ENCODE results near the gene LCNL1. TPM values are rescaled to one million over a fixed set of nuclear protein-coding genes. Genes with fewer than 3 reads are reported as not detected.

Gene LCNL1
- total and polyA plus RNA-seq, 4 donors = 0.01 to 0.08 TPM; not detected in 2

DNA sequence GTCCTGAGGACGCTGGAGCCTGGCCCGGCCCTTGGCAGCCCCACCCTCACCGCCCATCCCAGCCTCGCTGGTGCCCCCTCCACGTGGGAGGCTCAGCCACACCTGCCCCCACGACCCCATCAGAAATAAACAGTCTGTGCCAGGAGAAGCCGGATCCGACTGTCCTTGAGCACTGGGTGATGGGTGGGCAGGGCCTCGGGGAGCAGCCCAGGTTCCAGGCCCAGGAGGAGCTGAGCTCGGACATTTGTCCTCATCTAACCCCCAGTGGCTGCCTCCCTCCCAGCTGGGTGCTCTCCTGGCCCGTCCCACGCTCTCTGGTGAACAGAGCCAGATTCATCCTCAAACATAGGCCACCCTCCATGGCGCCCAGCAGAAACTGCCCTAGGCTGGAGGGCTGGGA, 10.1 kb upstream of the LCNL1 start:
- TF ChIP-seq SP1 (IDR thresholded peaks at IDR 0.05) (no peak), CTCF (IDR thresholded peaks at IDR 0.05; ENCODE audit: low read depth, low read length, missing input control) (no peak), FOXA2 (IDR thresholded peaks at IDR 0.05) (no peak), HNF4G (IDR thresholded peaks at IDR 0.05) (no peak), ATF3 (IDR thresholded peaks at IDR 0.05) (no peak), TAF1 (conservative IDR thresholded peaks at IDR 0.05) (no peak), HNF4A (conservative IDR thresholded peaks at IDR 0.05) (no peak), RAD21 (IDR thresholded peaks at IDR 0.05) (no peak), GABPA (IDR thresholded peaks at IDR 0.05 in 1 of 2, conservative IDR thresholded peaks at IDR 0.05 in 1 of 2) (no peak), NR2F2 (IDR thresholded peaks at IDR 0.05) (no peak), FOXA1 (IDR thresholded peaks at IDR 0.05) (no peak), YY1 (IDR thresholded peaks at IDR 0.05) (no peak), EGR1 (IDR thresholded peaks at IDR 0.05; ENCODE audit: low read depth in 2 of 2) (no peak), RXRA (IDR thresholded peaks at IDR 0.05) (no peak), MAX (IDR thresholded peaks at IDR 0.05) (no peak)
- TF ChIP-seq, protein P1, sequence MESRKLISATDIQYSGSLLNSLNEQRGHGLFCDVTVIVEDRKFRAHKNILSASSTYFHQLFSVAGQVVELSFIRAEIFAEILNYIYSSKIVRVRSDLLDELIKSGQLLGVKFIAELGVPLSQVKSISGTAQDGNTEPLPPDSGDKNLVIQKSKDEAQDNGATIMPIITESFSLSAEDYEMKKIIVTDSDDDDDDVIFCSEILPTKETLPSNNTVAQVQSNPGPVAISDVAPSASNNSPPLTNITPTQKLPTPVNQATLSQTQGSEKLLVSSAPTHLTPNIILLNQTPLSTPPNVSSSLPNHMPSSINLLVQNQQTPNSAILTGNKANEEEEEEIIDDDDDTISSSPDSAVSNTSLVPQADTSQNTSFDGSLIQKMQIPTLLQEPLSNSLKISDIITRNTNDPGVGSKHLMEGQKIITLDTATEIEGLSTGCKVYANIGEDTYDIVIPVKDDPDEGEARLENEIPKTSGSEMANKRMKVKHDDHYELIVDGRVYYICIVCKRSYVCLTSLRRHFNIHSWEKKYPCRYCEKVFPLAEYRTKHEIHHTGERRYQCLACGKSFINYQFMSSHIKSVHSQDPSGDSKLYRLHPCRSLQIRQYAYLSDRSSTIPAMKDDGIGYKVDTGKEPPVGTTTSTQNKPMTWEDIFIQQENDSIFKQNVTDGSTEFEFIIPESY (IDR thresholded peaks at IDR 0.05) = no peak
- TF ChIP-seq, protein P2, sequence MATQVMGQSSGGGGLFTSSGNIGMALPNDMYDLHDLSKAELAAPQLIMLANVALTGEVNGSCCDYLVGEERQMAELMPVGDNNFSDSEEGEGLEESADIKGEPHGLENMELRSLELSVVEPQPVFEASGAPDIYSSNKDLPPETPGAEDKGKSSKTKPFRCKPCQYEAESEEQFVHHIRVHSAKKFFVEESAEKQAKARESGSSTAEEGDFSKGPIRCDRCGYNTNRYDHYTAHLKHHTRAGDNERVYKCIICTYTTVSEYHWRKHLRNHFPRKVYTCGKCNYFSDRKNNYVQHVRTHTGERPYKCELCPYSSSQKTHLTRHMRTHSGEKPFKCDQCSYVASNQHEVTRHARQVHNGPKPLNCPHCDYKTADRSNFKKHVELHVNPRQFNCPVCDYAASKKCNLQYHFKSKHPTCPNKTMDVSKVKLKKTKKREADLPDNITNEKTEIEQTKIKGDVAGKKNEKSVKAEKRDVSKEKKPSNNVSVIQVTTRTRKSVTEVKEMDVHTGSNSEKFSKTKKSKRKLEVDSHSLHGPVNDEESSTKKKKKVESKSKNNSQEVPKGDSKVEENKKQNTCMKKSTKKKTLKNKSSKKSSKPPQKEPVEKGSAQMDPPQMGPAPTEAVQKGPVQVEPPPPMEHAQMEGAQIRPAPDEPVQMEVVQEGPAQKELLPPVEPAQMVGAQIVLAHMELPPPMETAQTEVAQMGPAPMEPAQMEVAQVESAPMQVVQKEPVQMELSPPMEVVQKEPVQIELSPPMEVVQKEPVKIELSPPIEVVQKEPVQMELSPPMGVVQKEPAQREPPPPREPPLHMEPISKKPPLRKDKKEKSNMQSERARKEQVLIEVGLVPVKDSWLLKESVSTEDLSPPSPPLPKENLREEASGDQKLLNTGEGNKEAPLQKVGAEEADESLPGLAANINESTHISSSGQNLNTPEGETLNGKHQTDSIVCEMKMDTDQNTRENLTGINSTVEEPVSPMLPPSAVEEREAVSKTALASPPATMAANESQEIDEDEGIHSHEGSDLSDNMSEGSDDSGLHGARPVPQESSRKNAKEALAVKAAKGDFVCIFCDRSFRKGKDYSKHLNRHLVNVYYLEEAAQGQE (IDR thresholded peaks at IDR 0.05) = no peak
- peaks cover 0 to 2% (median 0%) of the 10 kb centered on the region in 4 donors for H3K4me1 ChIP-seq (ENCODE audit: control insufficient read depth in 4 of 4, insufficient read depth in 4 of 4, low read length in 3 of 4)
- no peaks in the 10 kb centered on the region for H3K9me3 ChIP-seq (ENCODE audit: control insufficient read depth in 4 of 4, low read length in 3 of 4)
- H3K27me3 ChIP-seq (ENCODE audit: control insufficient read depth in 4 of 4, insufficient read depth in 4 of 4, low read length in 3 of 4) = no peaks in the 10 kb centered on the region
- no peak overlapping the region for H3K27ac ChIP-seq (ENCODE audit: low read depth in 1 of 2, low read length in 2 of 2)
- H3K4me3 ChIP-seq (ENCODE audit: low read depth in 1 of 3, low read length in 3 of 3) = no peak overlapping the region
- H3K36me3 ChIP-seq (ENCODE audit: control insufficient read depth in 4 of 4, insufficient read depth in 3 of 4, low read depth in 1 of 4, low read length in 3 of 4) = no peaks in the 10 kb centered on the region
- no peak overlapping the region for H3K9ac ChIP-seq (ENCODE audit: low read depth in 1 of 2, low read length in 2 of 2)
- DNase-seq (ENCODE audit: low spot score) = no peak
- 76% methylated on average over 13 of the region's 13 CpGs for WGBS
